Calu3 (cell line): Measurements from ENCODE around the gene KDM7A. TPM values are rescaled to one million over a fixed set of nuclear protein-coding genes. Genes with fewer than 3 reads are reported as not detected.

ENCODE experiments used
- BruUV-seq: library from RNA; stranded (reverse); fragments of 400-500 nt; replicated peaks from 2 replicates; lab custom pipeline; 2021; lab: Mats Ljungman, UMichigan
- CTCF ChIA-PET: fragments of 300-600 bp; sonication (Branson Sonifier 250); formaldehyde crosslinking; loops from one replicate; lab custom pipeline; 2022; ENCODE audit warnings: antibody characterized with exemption; lab: Charles Lee
- DNase-seq: peaks from one replicate; pipeline ENCODE4 v3.0.0; 2022
- H3K27ac Mint-ChIP-seq: one replicate; pipeline ENCODE4 v1.8.0; 2022; ENCODE audit warnings: mixed read lengths; ENCODE audit not compliant: unreplicated experiment
- H3K27me3 Mint-ChIP-seq: one replicate; pipeline ENCODE4 v1.8.0; 2022; ENCODE audit warnings: mixed read lengths; ENCODE audit not compliant: unreplicated experiment
- H3K36me3 Mint-ChIP-seq: one replicate; pipeline ENCODE4 v1.8.0; 2022; ENCODE audit warnings: mild to moderate bottlenecking, moderate library complexity, mixed read lengths; ENCODE audit not compliant: insufficient read depth, unreplicated experiment
- H3K4me1 Mint-ChIP-seq: one replicate; pipeline ENCODE4 v1.8.0; 2022; ENCODE audit warnings: mild to moderate bottlenecking, low read depth, mixed read lengths; ENCODE audit not compliant: unreplicated experiment
- H3K4me3 Mint-ChIP-seq: one replicate; pipeline ENCODE4 v1.8.0; 2022; ENCODE audit warnings: mild to moderate bottlenecking, low read depth, moderate library complexity, mixed read lengths; ENCODE audit not compliant: unreplicated experiment
- H3K9me3 Mint-ChIP-seq: one replicate; pipeline ENCODE4 v1.8.0; 2022; ENCODE audit warnings: low read depth, mixed read lengths; ENCODE audit not compliant: unreplicated experiment
- intact Hi-C: fragments of 100-400 bp; cut with micrococcal nuclease; formaldehyde crosslinking; loops from one replicate; pipeline ENCODE4 v1.10.0; 2022; ENCODE audit not compliant: unreplicated experiment
- total RNA-seq: library from RNA; stranded (reverse); gene quantifications from 2 replicates; pipeline ENCODE4 v1.2.3, GENCODE V29; 2022
- TF ChIP-seq, protein P1 (sequence below): fragments of 200-600 bp; IDR thresholded peaks from one replicate; pipeline ENCODE4 v1.8.0; 2022; ENCODE audit warnings: antibody characterized with exemption; ENCODE audit not compliant: unreplicated experiment

KDM7A gene
- total RNA-seq, 1 experiment from 2014 or later, result 2.7 TPM

DNA sequence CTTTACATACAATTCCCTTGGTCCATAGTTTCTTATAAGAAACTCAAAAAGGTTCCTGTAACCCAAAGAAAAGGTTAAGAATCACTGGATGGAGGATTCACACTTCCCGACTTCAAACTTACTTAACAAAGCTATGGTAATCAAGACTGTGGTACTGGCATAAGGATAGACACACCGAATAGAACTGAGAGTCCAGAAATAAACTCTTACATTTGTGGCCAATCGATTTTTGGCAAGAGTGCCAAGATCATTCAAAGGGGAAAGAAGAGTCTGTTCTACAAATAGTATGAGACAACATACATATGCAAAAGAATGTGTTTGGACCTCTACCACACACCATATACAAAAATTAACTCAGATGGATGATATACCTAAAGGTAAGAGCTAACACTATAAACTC lies 32.8 kb downstream of the KDM7A start:
- Mint-ChIP-seq H3K27ac (no peak overlapping the region), H3K9me3 (peaks cover 2% of the 10 kb centered on the region), H3K4me3 (no peak overlapping the region), H3K27me3 (no peaks in the 10 kb centered on the region), H3K36me3 (no peaks in the 10 kb centered on the region), H3K4me1 (no peaks in the 10 kb centered on the region)
- CTCF ChIA-PET, result no interaction called here
- intact Hi-C loops, result no loop called here
- no peak for DNase-seq
- TF ChIP-seq, protein P1, sequence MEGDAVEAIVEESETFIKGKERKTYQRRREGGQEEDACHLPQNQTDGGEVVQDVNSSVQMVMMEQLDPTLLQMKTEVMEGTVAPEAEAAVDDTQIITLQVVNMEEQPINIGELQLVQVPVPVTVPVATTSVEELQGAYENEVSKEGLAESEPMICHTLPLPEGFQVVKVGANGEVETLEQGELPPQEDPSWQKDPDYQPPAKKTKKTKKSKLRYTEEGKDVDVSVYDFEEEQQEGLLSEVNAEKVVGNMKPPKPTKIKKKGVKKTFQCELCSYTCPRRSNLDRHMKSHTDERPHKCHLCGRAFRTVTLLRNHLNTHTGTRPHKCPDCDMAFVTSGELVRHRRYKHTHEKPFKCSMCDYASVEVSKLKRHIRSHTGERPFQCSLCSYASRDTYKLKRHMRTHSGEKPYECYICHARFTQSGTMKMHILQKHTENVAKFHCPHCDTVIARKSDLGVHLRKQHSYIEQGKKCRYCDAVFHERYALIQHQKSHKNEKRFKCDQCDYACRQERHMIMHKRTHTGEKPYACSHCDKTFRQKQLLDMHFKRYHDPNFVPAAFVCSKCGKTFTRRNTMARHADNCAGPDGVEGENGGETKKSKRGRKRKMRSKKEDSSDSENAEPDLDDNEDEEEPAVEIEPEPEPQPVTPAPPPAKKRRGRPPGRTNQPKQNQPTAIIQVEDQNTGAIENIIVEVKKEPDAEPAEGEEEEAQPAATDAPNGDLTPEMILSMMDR, result no peak
- BruUV-seq, result no TSS peak

DNA sequence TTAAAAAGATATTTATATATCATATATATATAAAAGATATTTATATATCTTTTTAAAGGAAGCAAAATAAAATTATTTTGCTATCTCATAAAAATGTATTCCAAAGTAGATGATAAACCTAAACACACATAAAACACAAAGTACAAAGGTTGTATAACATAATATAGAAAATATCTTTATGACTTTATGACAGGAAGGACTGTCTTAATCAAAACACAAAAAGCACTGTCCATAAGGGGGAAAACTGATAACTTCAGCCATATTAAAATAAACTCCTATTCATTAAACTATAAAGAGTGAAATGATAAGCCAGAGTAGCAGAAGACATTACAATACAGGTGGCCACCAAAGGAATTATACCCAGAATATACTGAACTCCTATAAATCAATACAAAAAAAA lies 34.8 kb downstream of the KDM7A start:
- Mint-ChIP-seq H3K27ac (no peak overlapping the region), H3K9me3 (peaks cover 2% of the 10 kb centered on the region), H3K4me1 (no peaks in the 10 kb centered on the region), H3K4me3 (no peak overlapping the region), H3K36me3 (no peaks in the 10 kb centered on the region), H3K27me3 (no peaks in the 10 kb centered on the region)
- no peak for DNase-seq
- intact Hi-C loops, result no loop called here
- BruUV-seq, result no TSS peak
- TF ChIP-seq, protein P1, result no peak
- CTCF ChIA-PET, result no interaction called here

DNA sequence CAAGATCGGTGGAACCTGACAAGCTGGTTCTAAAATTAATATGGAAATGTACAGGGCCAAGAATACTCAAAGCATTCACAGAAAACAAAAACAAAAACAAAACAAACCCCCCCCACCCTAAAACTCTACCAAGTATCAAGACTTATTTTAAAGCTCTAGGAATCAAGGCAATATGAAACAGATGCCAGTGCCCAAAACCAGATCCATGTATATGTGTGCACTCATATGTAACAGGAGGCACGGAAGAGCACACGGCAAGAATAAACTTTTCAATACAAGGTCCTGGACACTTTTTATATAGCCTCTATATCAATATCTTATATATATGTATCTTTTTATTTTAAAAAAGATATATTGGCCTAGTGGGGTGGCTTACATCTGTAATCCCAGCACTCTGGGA lies 35.5 kb downstream of the KDM7A start:
- BruUV-seq, result no TSS peak
- TF ChIP-seq, protein P1, result no peak
- no peaks in the 10 kb centered on the region for H3K4me1 Mint-ChIP-seq
- no peak overlapping the region for H3K27ac Mint-ChIP-seq
- CTCF ChIA-PET, result interaction anchor here (0.6 kb wide), 1 partner anchor 185 kb away, joined by 4 read pairs; no protein-coding TSS in a partner anchor
- no peak for DNase-seq
- H3K36me3 Mint-ChIP-seq, result no peaks in the 10 kb centered on the region
- no peaks in the 10 kb centered on the region for H3K27me3 Mint-ChIP-seq
- H3K9me3 Mint-ChIP-seq, result peaks cover 2% of the 10 kb centered on the region
- no peak overlapping the region for H3K4me3 Mint-ChIP-seq
- intact Hi-C loops, result no loop called here

DNA sequence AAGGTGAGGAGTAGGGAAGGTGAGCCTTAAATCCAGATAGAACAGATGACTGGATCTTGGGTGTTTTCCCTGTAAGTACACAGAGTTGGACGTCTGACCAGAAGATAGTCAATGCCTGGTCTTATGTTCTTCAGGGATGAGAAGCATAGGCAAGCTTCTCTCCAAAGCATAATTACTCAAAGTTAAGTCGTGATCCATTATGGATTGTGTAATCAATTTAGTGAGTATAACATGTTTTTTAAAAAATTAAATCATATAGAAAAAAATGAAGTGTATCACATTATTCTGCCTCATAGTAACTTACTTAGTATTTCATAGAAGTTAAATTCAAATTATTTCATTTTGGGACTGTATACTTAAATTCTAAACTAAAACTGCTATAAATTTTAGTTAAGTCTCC lies 39.7 kb downstream of the KDM7A start:
- intact Hi-C loops, result no loop called here
- Mint-ChIP-seq H3K9me3 (no peaks in the 10 kb centered on the region), H3K27me3 (no peaks in the 10 kb centered on the region), H3K4me1 (no peaks in the 10 kb centered on the region), H3K36me3 (no peaks in the 10 kb centered on the region), H3K4me3 (no peak overlapping the region), H3K27ac (no peak overlapping the region)
- DNase-seq, result no peak
- no TSS peak for BruUV-seq
- CTCF ChIA-PET, result interaction anchor here (0.7 to 1.7 kb wide), 2 partner anchors 11 to 491 kb away, joined by 3 read pairs; no protein-coding TSS in a partner anchor
- TF ChIP-seq, protein P1, result no peak
